Dermis blood vessel endothelial cell (primary cell): ENCODE results near the gene PLCG2. TPM values are rescaled to one million over a fixed set of nuclear protein-coding genes. Genes with fewer than 3 reads are reported as not detected.
"Not testable (repeated sequence)": the region's sequence is repeated elsewhere in the genome, so short reads cannot be mapped to it uniquely, and the experiment has no call there.

Experiments
- DNase-seq: peaks from one replicate; pipeline ENCODE4 v3.0.0; 2010
- total RNA-seq: library from RNA; depleted of rRNA; stranded (reverse); fragments of >200 nt; gene quantifications from 2 replicates; pipeline ENCODE4 v1.2.3, GENCODE V29; 2014

PLCG2 gene
- total RNA-seq, 1 donor from 2014 or later, result 23.5 TPM

- DNase-seq, result no peak
Measured at GRCh38 chr16:82008957-82009592, 230.0 kb downstream of the PLCG2 start.

- DNase-seq, result not testable (repeated sequence)
Measured at GRCh38 chr16:82009789-82010188, 230.7 kb downstream of the PLCG2 start.

DNA sequence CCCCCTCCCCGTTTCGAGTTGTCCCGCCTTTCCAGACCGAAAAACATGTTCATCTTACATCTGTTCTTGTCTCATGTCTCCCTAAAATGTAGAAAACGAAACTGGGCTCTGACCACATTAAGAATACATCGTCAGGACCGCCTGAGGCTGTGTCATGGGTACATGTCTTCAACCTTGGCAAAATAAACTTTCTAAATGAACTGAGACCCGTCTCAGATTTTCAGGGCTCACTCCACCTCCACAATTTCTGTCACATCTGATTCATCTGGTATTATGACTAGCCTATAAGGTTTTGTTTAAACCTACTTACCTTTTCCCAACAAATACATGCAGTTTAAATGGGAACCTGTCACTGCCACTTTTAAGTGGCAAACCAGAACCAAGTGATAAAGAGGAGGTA is 231.6 kb downstream of the PLCG2 start:
- DNase-seq, result no peak

GRCh38 chr16:82011199-82011641 is 232.1 kb downstream of the PLCG2 start, which contains the start of gene SDR42E1:
SDR42E1 (minus strand) TSS chr16:82011470; CDS start chr16:82000858, 10,612 bp downstream.
- peak; percentile 61 for DNase-seq

Other genes with a start within 250 kb of the PLCG2 start
- 8.7 and 10.5 TPM in 2 replicates for gene SDR42E1, start 232.2 kb downstream of the PLCG2 start, total RNA-seq